ENCODE data around the gene SAAL1. TPM values are rescaled to one million over a fixed set of nuclear protein-coding genes. Genes with fewer than 3 reads are reported as not detected.

The SAAL1 gene
- total RNA-seq, 1 donor from 2014 or later, result 39.7 TPM

GRCh38 chr11:18071098-18071705, 34.7 kb downstream of the SAAL1 start:
- H3K36me3 Mint-ChIP-seq (ENCODE audit: low read depth), result peaks cover 4% of the 10 kb centered on the region
- CTCF ChIA-PET, result interaction anchor here (1.1 kb wide), 1 partner anchor 44 kb away, joined by 4 read pairs; no protein-coding TSS in a partner anchor
- no peak for DNase-seq

GRCh38 chr11:18067372-18067771, 38.5 kb downstream of the SAAL1 start:
- H3K4me1 Mint-ChIP-seq, result no peaks in the 10 kb centered on the region
- no peak for DNase-seq
- CTCF ChIA-PET, result no interaction called here
- no peak overlapping the region for H3K4me3 Mint-ChIP-seq
- no peak overlapping the region for H3K27ac Mint-ChIP-seq
- POLR2A ChIA-PET, result no interaction called here
- intact Hi-C loops (cut with micrococcal nuclease), result no loop called here
- no peaks in the 10 kb centered on the region for H3K27me3 Mint-ChIP-seq
- TF ChIP-seq CTCF (IDR thresholded peaks at IDR 0.05), result no peak
- no peaks in the 10 kb centered on the region for H3K9me3 Mint-ChIP-seq
- ATAC-seq (ENCODE audit: low read depth), result no peak
- H3K36me3 Mint-ChIP-seq (ENCODE audit: low read depth), result peaks cover 6% of the 10 kb centered on the region

More at GRCh38 chr11:18071098-18071705, 34.7 kb downstream of the SAAL1 start:
- no peak for TF ChIP-seq CTCF (IDR thresholded peaks at IDR 0.05)
- intact Hi-C loops (cut with micrococcal nuclease), result no loop called here
- H3K27ac Mint-ChIP-seq, result no peak overlapping the region
- ATAC-seq (ENCODE audit: low read depth), result no peak
- no peaks in the 10 kb centered on the region for H3K9me3 Mint-ChIP-seq
- H3K27me3 Mint-ChIP-seq, result no peaks in the 10 kb centered on the region
- H3K4me3 Mint-ChIP-seq, result no peak overlapping the region
- no peaks in the 10 kb centered on the region for H3K4me1 Mint-ChIP-seq
- POLR2A ChIA-PET, result no interaction called here

GRCh38 chr11:18066626-18067025, 39.3 kb downstream of the SAAL1 start:
- TF ChIP-seq CTCF (IDR thresholded peaks at IDR 0.05), result no peak
- H3K27ac Mint-ChIP-seq, result no peak overlapping the region
- POLR2A ChIA-PET, result no interaction called here

GRCh38 chr11:18065572-18065971, 40.3 kb downstream of the SAAL1 start:
- POLR2A ChIA-PET, result no interaction called here
- no peak for ATAC-seq (ENCODE audit: low read depth)
- DNase-seq, result no peak
- H3K27ac Mint-ChIP-seq, result no peak overlapping the region
- TF ChIP-seq CTCF (IDR thresholded peaks at IDR 0.05), result no peak
- intact Hi-C loops (cut with micrococcal nuclease), result no loop called here
- H3K4me1 Mint-ChIP-seq, result no peaks in the 10 kb centered on the region
- H3K9me3 Mint-ChIP-seq, result no peaks in the 10 kb centered on the region
- no peak overlapping the region for H3K4me3 Mint-ChIP-seq
- peaks cover 6% of the 10 kb centered on the region for H3K36me3 Mint-ChIP-seq (ENCODE audit: low read depth)
- H3K27me3 Mint-ChIP-seq, result no peaks in the 10 kb centered on the region
- CTCF ChIA-PET, result no interaction called here

More at GRCh38 chr11:18066626-18067025, 39.3 kb downstream of the SAAL1 start:
- Mint-ChIP-seq H3K27me3 (no peaks in the 10 kb centered on the region), H3K36me3 (ENCODE audit: low read depth) (peaks cover 6% of the 10 kb centered on the region), H3K9me3 (no peaks in the 10 kb centered on the region), H3K4me3 (no peak overlapping the region), H3K4me1 (no peaks in the 10 kb centered on the region)
- intact Hi-C loops (cut with micrococcal nuclease), result no loop called here
- no peak for ATAC-seq (ENCODE audit: low read depth)
- CTCF ChIA-PET, result no interaction called here
- DNase-seq, result no peak

GRCh38 chr11:18064450-18065054, 41.3 kb downstream of the SAAL1 start:
- H3K27me3 Mint-ChIP-seq, result no peaks in the 10 kb centered on the region
- ChIA-PET POLR2A (no interaction called here), CTCF (no interaction called here)
- no peak for TF ChIP-seq CTCF (IDR thresholded peaks at IDR 0.05)
- intact Hi-C loops (cut with micrococcal nuclease), result no loop called here
- H3K4me1 Mint-ChIP-seq, result no peaks in the 10 kb centered on the region
- H3K4me3 Mint-ChIP-seq, result no peak overlapping the region
- no peak for ATAC-seq (ENCODE audit: low read depth)
- H3K9me3 Mint-ChIP-seq, result no peaks in the 10 kb centered on the region
- H3K36me3 Mint-ChIP-seq (ENCODE audit: low read depth), result peaks cover 6% of the 10 kb centered on the region
- no peak for DNase-seq
- no peak overlapping the region for H3K27ac Mint-ChIP-seq

Data from activated B cell treated with CpG ODN at 0.5 μM for 24 hours (primary cell).